GM23338 (cell line): Measurements from ENCODE around the gene DGCR8. TPM values are rescaled to one million over a fixed set of nuclear protein-coding genes. Genes with fewer than 3 reads are reported as not detected.

Experiments used
- ATAC-seq: fragments of 200-7000 bp; cut with Tn5 transposase; 3 replicates; pipeline ENCODE4 v1.9.1; 2020
- DNase-seq: peaks from one replicate; pipeline ENCODE4 v3.0.0-alpha.2; 2015; ENCODE audit warnings: low spot score
- H2AFZ ChIP-seq: fragments of 200-600 bp; sonication (generic); 2 replicates; pipeline ENCODE4 v1.8.0; 2016; ENCODE audit warnings: antibody characterized with exemption, mild to moderate bottlenecking, moderate library complexity
- H3F3A ChIP-seq: fragments of 200-600 bp; sonication (generic); replicated peaks from 2 replicates; pipeline ENCODE4 v1.8.0; 2017; ENCODE audit warnings: antibody characterized with exemption, mixed run types, low read depth
- H3K27ac ChIP-seq: fragments of 200-600 bp; sonication (generic); 2 replicates; pipeline ENCODE4 v1.6.1; 2016; ENCODE audit warnings: low read depth
- H3K27me3 ChIP-seq: fragments of 200-600 bp; sonication (generic); 2 replicates; pipeline ENCODE4 v1.8.0; 2016; ENCODE audit warnings: mild to moderate bottlenecking, mixed run types, moderate library complexity; ENCODE audit not compliant: insufficient read depth
- H3K36me3 ChIP-seq: fragments of 200-600 bp; sonication (generic); 2 replicates; pipeline ENCODE4 v1.8.0; 2016; ENCODE audit warnings: mild to moderate bottlenecking; ENCODE audit not compliant: insufficient read depth
- H3K4me1 ChIP-seq: fragments of 200-600 bp; sonication (generic); 2 replicates; pipeline ENCODE4 v1.8.0; 2016; ENCODE audit warnings: mild to moderate bottlenecking, moderate library complexity; ENCODE audit not compliant: insufficient read depth
- H3K4me2 ChIP-seq: fragments of 200-600 bp; sonication (generic); 2 replicates; pipeline ENCODE4 v1.7.1; 2017; ENCODE audit warnings: mixed run types
- H3K4me3 ChIP-seq: fragments of 200-600 bp; sonication (generic); 2 replicates; pipeline ENCODE4 v1.6.1; 2016; ENCODE audit warnings: mixed run types
- H3K79me2 ChIP-seq: fragments of 200-600 bp; sonication (generic); replicated peaks from 2 replicates; pipeline ENCODE4 v1.8.0; 2017; ENCODE audit warnings: mild to moderate bottlenecking; ENCODE audit not compliant: insufficient read depth
- H3K9me2 ChIP-seq: fragments of 200-600 bp; sonication (generic); 2 replicates; pipeline ENCODE4 v1.8.0; 2017; ENCODE audit not compliant: insufficient read depth
- H4K20me1 ChIP-seq: fragments of 200-600 bp; sonication (generic); replicated peaks from 2 replicates; pipeline ENCODE4 v1.8.0; 2017; ENCODE audit warnings: mild to moderate bottlenecking; ENCODE audit not compliant: insufficient read depth
- H3K27ac Mint-ChIP-seq: 2 replicates; pipeline ENCODE4 v1.8.0; 2020; ENCODE audit warnings: inconsistent platforms, mild to moderate bottlenecking, moderate library complexity, mixed read lengths
- H3K27me3 Mint-ChIP-seq: 3 replicates; pipeline ENCODE4 v1.8.0; 2022; ENCODE audit warnings: low read depth, mild to moderate bottlenecking, moderate library complexity, mixed read lengths, inconsistent platforms; ENCODE audit not compliant: insufficient read depth, poor library complexity
- H3K36me3 Mint-ChIP-seq: 3 replicates; pipeline ENCODE4 v1.8.0; 2021; ENCODE audit warnings: low read depth, mild to moderate bottlenecking, inconsistent platforms, moderate library complexity, mixed read lengths
- H3K4me1 Mint-ChIP-seq: 3 replicates; pipeline ENCODE4 v1.8.0; 2020; ENCODE audit warnings: mild to moderate bottlenecking, inconsistent platforms, mixed read lengths
- H3K4me3 Mint-ChIP-seq: 3 replicates; pipeline ENCODE4 v1.8.0; 2021; ENCODE audit warnings: moderate library complexity, mild to moderate bottlenecking, inconsistent platforms, mixed read lengths
- H3K9me3 Mint-ChIP-seq: 3 replicates; pipeline ENCODE4 v1.8.0; 2020; ENCODE audit warnings: moderate library complexity, mild to moderate bottlenecking, inconsistent platforms, mixed read lengths
- POLR2AphosphoS5 ChIP-seq: IDR thresholded peaks from 2 replicates; pipeline ENCODE4 v1.6.1; 2016; ENCODE audit warnings: antibody characterized with exemption, low read depth
- polyA plus RNA-seq: library from polyadenylated mRNA; unstranded; fragments of >200 nt; fragmentation: Nextera tagmentation; extraction: Ambion mirVana; gene quantifications from 2 replicates; pipeline ENCODE4 v1.2.1, GENCODE V29; 2016
- total RNA-seq: library from RNA; depleted of rRNA; stranded (reverse); fragments of >200 nt; shearing (Covaris generic); gene quantifications from 2 replicates; pipeline ENCODE4 v1.2.3, GENCODE V29; 2014
- TF ChIP-seq, protein P1 (sequence below): fragments of 250-450 bp; sonication (Bioruptor Pico); IDR thresholded peaks from 2 replicates; pipeline ENCODE4 v1.5.0; 2020; ENCODE audit warnings: mild to moderate bottlenecking, moderate library complexity

Gene DGCR8
- total and polyA plus RNA-seq, 2 experiments from 2014 or later, result 12.2 to 48.9 TPM

DNA sequence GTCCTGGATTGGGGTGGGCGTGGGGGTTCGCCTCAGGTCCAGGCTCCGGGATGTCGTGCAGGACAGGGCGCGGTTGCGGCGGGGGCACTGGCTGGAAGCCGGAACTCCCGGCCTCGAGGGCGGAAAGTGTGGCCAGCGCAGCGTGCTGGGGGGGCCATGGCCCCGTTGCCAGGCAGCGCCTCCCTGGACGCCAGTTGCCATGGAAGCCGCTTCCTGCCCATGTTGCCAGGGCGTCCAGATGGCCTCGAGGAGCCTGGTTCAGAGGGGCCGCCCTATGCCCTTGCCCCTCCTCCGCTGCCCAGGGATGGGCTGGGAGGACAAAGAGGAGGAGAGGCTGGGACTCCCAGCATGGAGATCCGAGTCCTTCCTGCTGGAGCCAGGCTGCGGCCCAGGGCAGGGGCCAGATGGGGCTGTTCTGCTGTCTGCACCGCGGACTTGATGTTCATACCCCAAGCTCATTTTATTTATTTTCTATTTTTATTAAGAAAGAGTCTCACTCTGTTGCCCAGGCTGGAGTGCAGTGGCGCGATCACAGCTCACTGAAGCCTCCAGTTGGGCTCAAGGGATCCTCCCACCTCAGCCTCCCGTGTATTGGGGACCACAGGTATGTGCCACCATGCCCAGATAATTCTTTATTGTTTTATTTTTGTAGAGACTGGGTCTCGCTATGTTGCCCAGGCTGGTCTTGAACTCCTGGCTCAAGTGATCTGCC, 75.4 kb downstream of the DGCR8 start:
- H3K4me3 Mint-ChIP-seq, result no peak overlapping the region

More for the DNA sequence above, 75.4 kb downstream of the DGCR8 start:
- Histone ChIP-seq H3K4me3 (no peak overlapping the region), H2AFZ (no peak overlapping the region), H3K4me1 (no peaks in the 10 kb centered on the region), H3K79me2 (no peaks in the 10 kb centered on the region), H4K20me1 (no peaks in the 10 kb centered on the region), H3K9me2 (no peaks in the 10 kb centered on the region), H3K27ac (no peak overlapping the region), H3K36me3 (no peaks in the 10 kb centered on the region), H3K4me2 (no peak overlapping the region), H3K27me3 (no peaks in the 10 kb centered on the region), H3F3A (no peaks in the 10 kb centered on the region)
- H3K4me1 Mint-ChIP-seq, result peaks cover 10% of the 10 kb centered on the region
- ATAC-seq (no peak), DNase-seq (no peak)
- peaks cover 9% of the 10 kb centered on the region for H3K27me3 Mint-ChIP-seq
- TF ChIP-seq, protein P1, sequence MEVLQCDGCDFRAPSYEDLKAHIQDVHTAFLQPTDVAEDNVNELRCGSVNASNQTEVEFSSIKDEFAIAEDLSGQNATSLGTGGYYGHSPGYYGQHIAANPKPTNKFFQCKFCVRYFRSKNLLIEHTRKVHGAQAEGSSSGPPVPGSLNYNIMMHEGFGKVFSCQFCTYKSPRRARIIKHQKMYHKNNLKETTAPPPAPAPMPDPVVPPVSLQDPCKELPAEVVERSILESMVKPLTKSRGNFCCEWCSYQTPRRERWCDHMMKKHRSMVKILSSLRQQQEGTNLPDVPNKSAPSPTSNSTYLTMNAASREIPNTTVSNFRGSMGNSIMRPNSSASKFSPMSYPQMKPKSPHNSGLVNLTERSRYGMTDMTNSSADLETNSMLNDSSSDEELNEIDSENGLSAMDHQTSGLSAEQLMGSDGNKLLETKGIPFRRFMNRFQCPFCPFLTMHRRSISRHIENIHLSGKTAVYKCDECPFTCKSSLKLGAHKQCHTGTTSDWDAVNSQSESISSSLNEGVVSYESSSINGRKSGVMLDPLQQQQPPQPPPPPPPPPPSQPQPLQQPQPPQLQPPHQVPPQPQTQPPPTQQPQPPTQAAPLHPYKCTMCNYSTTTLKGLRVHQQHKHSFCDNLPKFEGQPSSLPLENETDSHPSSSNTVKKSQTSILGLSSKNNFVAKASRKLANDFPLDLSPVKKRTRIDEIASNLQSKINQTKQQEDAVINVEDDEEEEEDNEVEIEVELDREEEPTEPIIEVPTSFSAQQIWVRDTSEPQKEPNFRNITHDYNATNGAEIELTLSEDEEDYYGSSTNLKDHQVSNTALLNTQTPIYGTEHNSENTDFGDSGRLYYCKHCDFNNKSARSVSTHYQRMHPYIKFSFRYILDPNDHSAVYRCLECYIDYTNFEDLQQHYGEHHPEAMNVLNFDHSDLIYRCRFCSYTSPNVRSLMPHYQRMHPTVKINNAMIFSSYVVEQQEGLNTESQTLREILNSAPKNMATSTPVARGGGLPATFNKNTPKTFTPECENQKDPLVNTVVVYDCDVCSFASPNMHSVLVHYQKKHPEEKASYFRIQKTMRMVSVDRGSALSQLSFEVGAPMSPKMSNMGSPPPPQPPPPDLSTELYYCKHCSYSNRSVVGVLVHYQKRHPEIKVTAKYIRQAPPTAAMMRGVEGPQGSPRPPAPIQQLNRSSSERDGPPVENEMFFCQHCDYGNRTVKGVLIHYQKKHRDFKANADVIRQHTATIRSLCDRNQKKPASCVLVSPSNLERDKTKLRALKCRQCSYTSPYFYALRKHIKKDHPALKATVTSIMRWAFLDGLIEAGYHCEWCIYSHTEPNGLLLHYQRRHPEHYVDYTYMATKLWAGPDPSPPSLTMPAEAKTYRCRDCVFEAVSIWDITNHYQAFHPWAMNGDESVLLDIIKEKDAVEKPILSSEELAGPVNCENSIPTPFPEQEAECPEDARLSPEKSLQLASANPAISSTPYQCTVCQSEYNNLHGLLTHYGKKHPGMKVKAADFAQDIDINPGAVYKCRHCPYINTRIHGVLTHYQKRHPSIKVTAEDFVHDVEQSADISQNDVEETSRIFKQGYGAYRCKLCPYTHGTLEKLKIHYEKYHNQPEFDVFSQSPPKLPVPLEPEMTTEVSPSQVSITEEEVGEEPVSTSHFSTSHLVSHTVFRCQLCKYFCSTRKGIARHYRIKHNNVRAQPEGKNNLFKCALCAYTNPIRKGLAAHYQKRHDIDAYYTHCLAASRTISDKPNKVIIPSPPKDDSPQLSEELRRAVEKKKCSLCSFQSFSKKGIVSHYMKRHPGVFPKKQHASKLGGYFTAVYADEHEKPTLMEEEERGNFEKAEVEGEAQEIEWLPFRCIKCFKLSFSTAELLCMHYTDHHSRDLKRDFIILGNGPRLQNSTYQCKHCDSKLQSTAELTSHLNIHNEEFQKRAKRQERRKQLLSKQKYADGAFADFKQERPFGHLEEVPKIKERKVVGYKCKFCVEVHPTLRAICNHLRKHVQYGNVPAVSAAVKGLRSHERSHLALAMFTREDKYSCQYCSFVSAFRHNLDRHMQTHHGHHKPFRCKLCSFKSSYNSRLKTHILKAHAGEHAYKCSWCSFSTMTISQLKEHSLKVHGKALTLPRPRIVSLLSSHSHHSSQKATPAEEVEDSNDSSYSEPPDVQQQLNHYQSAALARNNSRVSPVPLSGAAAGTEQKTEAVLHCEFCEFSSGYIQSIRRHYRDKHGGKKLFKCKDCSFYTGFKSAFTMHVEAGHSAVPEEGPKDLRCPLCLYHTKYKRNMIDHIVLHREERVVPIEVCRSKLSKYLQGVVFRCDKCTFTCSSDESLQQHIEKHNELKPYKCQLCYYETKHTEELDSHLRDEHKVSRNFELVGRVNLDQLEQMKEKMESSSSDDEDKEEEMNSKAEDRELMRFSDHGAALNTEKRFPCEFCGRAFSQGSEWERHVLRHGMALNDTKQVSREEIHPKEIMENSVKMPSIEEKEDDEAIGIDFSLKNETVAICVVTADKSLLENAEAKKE (CRISPR knock-in tag), result no peak
- no peak for TF ChIP-seq POLR2AphosphoS5
- no peak overlapping the region for H3K27ac Mint-ChIP-seq
- no peaks in the 10 kb centered on the region for H3K9me3 Mint-ChIP-seq
- H3K36me3 Mint-ChIP-seq, result no peaks in the 10 kb centered on the region
